ENCODE measurements around the gene SEC61A2.

DNA sequence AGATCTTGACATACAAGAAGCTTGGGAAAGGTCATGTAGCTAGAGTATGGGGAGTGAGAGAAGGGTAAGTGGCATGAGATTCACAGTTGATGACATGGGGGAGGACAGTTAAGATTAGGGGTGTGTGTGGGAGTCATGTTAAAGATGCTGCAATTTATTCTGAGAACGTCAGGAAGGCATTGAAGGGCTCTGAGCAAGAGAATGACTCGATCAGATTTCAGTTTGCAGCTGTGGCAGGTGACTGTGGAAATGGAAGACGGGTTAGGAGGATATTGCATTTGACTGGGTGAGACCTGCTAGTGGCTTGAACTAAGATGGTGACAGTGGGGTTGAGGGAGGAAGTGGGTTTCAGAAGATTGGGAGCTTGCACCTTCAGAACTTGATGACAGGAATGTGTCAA, 72.1 kb downstream of the SEC61A2 start:
- TF ChIP-seq SP1 (IDR thresholded peaks at IDR 0.05; ENCODE audit: low read depth, low read length), result no peak
- TF ChIP-seq, protein P1, sequence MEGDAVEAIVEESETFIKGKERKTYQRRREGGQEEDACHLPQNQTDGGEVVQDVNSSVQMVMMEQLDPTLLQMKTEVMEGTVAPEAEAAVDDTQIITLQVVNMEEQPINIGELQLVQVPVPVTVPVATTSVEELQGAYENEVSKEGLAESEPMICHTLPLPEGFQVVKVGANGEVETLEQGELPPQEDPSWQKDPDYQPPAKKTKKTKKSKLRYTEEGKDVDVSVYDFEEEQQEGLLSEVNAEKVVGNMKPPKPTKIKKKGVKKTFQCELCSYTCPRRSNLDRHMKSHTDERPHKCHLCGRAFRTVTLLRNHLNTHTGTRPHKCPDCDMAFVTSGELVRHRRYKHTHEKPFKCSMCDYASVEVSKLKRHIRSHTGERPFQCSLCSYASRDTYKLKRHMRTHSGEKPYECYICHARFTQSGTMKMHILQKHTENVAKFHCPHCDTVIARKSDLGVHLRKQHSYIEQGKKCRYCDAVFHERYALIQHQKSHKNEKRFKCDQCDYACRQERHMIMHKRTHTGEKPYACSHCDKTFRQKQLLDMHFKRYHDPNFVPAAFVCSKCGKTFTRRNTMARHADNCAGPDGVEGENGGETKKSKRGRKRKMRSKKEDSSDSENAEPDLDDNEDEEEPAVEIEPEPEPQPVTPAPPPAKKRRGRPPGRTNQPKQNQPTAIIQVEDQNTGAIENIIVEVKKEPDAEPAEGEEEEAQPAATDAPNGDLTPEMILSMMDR (IDR thresholded peaks at IDR 0.05; ENCODE audit: control extremely low read depth in 1 of 3, insufficient read depth in 1 of 3, low read depth in 1 of 3, low read length in 3 of 3), result no peak
- no peak for TF ChIP-seq BCL11A (IDR thresholded peaks at IDR 0.05; ENCODE audit: low read depth in 2 of 2, low read length in 2 of 2)
- TF ChIP-seq SIRT6 (IDR thresholded peaks at IDR 0.05; ENCODE audit: low read length), result no peak
- no peak for TF ChIP-seq HDAC2 (IDR thresholded peaks at IDR 0.05; ENCODE audit: borderline replicate concordance in 1 of 2, low read depth in 2 of 2, low read length in 2 of 2)
- TF ChIP-seq YY1 (IDR thresholded peaks at IDR 0.05; ENCODE audit: low read depth, low read length), result no peak
- TF ChIP-seq RXRA (IDR thresholded peaks at IDR 0.05; ENCODE audit: insufficient read depth, low read depth, low read length), result no peak

Data from H1 (cell line).